Fibroblast of the aortic adventitia (primary cell): ENCODE results near the gene LONP2. TPM values are rescaled to one million over a fixed set of nuclear protein-coding genes. Genes with fewer than 3 reads are reported as not detected.
A peak's percentile ranks its signal among the peaks of the same experiment; 100 is the strongest.

Experiments
- DNase-seq: peaks from one replicate; pipeline ENCODE4 v3.0.0-alpha.2; 2010; ENCODE audit warnings: low read depth
- H3K4me3 ChIP-seq: 2 replicates; pipeline ENCODE4 v1.5.1; 2011; ENCODE audit warnings: low read depth, mild to moderate bottlenecking, control low read depth, low read length, moderate library complexity
- CTCF ChIP-seq: IDR thresholded peaks from 2 replicates; pipeline ENCODE4 v1.5.1; 2011; ENCODE audit warnings: mild to moderate bottlenecking, low read length, control low read depth, inconsistent platforms; ENCODE audit not compliant: insufficient read depth
- total RNA-seq: library from RNA; depleted of rRNA; stranded (reverse); fragments of >200 nt; gene quantifications from 2 replicates; pipeline ENCODE4 v1.2.3, GENCODE V29; 2012; ENCODE audit warnings: low replicate concordance

LONP2 gene
- total RNA-seq, 1 donor = 49.3 TPM

GRCh38 chr16:48287239-48287638 lies 43.1 kb downstream of the LONP2 start:
- H3K4me3 ChIP-seq = no peak overlapping the region
- no peak for DNase-seq
- no peak for TF ChIP-seq CTCF

- peak; percentile 30 for DNase-seq
Observed at GRCh38 chr16:48291303-48291702, 47.2 kb downstream of the LONP2 start.

GRCh38 chr16:48291754-48292153 lies 47.7 kb downstream of the LONP2 start:
- DNase-seq = no peak
- no peak overlapping the region for H3K4me3 ChIP-seq
- TF ChIP-seq CTCF = no peak

More at GRCh38 chr16:48291303-48291702, 47.2 kb downstream of the LONP2 start:
- no peak for TF ChIP-seq CTCF
- no peak overlapping the region for H3K4me3 ChIP-seq

- TF ChIP-seq CTCF = no peak
- H3K4me3 ChIP-seq = no peak overlapping the region
- DNase-seq = no peak
Observed at GRCh38 chr16:48292452-48292851, 48.4 kb downstream of the LONP2 start.

GRCh38 chr16:48294724-48295123 lies 50.6 kb downstream of the LONP2 start:
- TF ChIP-seq CTCF = no peak
- H3K4me3 ChIP-seq = no peak overlapping the region
- no peak for DNase-seq

GRCh38 chr16:48295488-48296281 lies 51.6 kb downstream of the LONP2 start:
- TF ChIP-seq CTCF = no peak
- H3K4me3 ChIP-seq = no peak overlapping the region
- DNase-seq = no peak

- no peak for TF ChIP-seq CTCF
- DNase-seq = no peak
- H3K4me3 ChIP-seq = no peak overlapping the region
Observed at GRCh38 chr16:48299471-48299870, 55.4 kb downstream of the LONP2 start.
